A549 (cell line): Measurements from ENCODE around the gene RPL13A. TPM values are rescaled to one million over a fixed set of nuclear protein-coding genes. Genes with fewer than 3 reads are reported as not detected.

ENCODE experiments used
- ATAC-seq, 2 experiments: fragments of 200-7000 bp in 1 of 2; fragments of >200 bp in 1 of 2; cut with Nextera tagmentation in 1 of 2; cut with Tn5 transposase in 1 of 2; 3 replicates each; pipeline versions ENCODE4 v1.8.0 to v1.9.1; 2018 to 2020; ENCODE audit warnings: mild to moderate bottlenecking in 1 of 2, moderate library complexity in 1 of 2
- CTCF ChIA-PET: fragments of 300-600 bp; sonication (Branson Sonifier 250); formaldehyde crosslinking; extraction: SDS; loops from one replicate; lab custom pipeline; 2021; ENCODE audit warnings: antibody characterized with exemption, inconsistent platforms; lab: Yijun Ruan, JAX
- POLR2A ChIA-PET: fragments of 350-600 bp; formaldehyde crosslinking; extraction: SDS; loops from one replicate; lab custom pipeline; 2021; ENCODE audit warnings: antibody characterized with exemption, inconsistent platforms; lab: Yijun Ruan, JAX
- DNase-seq, 2 experiments: peaks; one replicate each; pipeline versions ENCODE4 v3.0.0 to v3.0.0-alpha.2; 2011 to 2016; ENCODE audit warnings: low read depth in 1 of 2, low spot score in 1 of 2
- FAIRE-seq: peaks from 2 replicates; lab custom pipeline; 2011; peaks lifted over from hg19 to GRCh38; lab: Jason Lieb, UNC
- H3K27ac ChIP-seq, 2 experiments: fragments of >200 bp; sonication (Bioruptor Twin); formaldehyde crosslinking; 3 replicates each; pipeline ENCODE4 v1.5.1; 2016 to 2017
- H3K4me1 ChIP-seq: fragments of >200 bp; sonication (Bioruptor Twin); formaldehyde crosslinking; 3 replicates; pipeline ENCODE4 v1.6.1; 2016
- H3K4me2 ChIP-seq: fragments of >200 bp; sonication (Bioruptor Twin); formaldehyde crosslinking; 3 replicates; pipeline ENCODE4 v1.6.1; 2016
- H3K4me3 ChIP-seq: fragments of >200 bp; sonication (Bioruptor Twin); formaldehyde crosslinking; 3 replicates; pipeline ENCODE4 v1.5.1; 2016
- H3K9me3 ChIP-seq: fragments of >200 bp; sonication (Bioruptor Twin); formaldehyde crosslinking; 3 replicates; pipeline ENCODE4 v1.6.1; 2016
- CBX8 ChIP-seq: fragments of 200-600 bp; sonication (generic); IDR thresholded peaks from 2 replicates; pipeline ENCODE4 v1.6.1; 2016
- EHMT2 ChIP-seq: fragments of 200-600 bp; sonication (generic); IDR thresholded peaks from 2 replicates; pipeline ENCODE4 v1.6.1; 2016; ENCODE audit warnings: antibody characterized with exemption, low read depth, mild to moderate bottlenecking, moderate library complexity
- FOSB ChIP-seq: fragments of 250-450 bp; sonication (Bioruptor Pico); IDR thresholded peaks from 2 replicates; pipeline ENCODE4 v1.5.0; 2020; ENCODE audit warnings: mild to moderate bottlenecking, moderate library complexity
- FOSL2 ChIP-seq, 2 experiments: fragments of 450-650 bp in 1 of 2; fragments of >200 bp in 1 of 2; sonication (Bioruptor Twin) in 1 of 2; formaldehyde crosslinking; IDR thresholded peaks; 2 replicates each; pipeline versions ENCODE4 v1.5.0 to v1.6.1; 2016 to 2020; ENCODE audit warnings: mild to moderate bottlenecking in 1 of 2, moderate library complexity in 1 of 2
- FOXS1 ChIP-seq: fragments of 250-450 bp; sonication (Bioruptor Pico); IDR thresholded peaks from 2 replicates; pipeline ENCODE4 v1.5.0; 2020; ENCODE audit warnings: mild to moderate bottlenecking, moderate library complexity
- HDAC2 ChIP-seq: fragments of 200-600 bp; sonication (generic); IDR thresholded peaks from 2 replicates; pipeline ENCODE4 v1.6.1; 2016
- HES2 ChIP-seq: fragments of >200 bp; sonication (Bioruptor Twin); formaldehyde crosslinking; IDR thresholded peaks from 2 replicates; pipeline ENCODE4 v1.6.1; 2016
- HEYL ChIP-seq: fragments of 250-450 bp; sonication (Bioruptor Pico); IDR thresholded peaks from 2 replicates; pipeline ENCODE4 v1.8.0; 2021; ENCODE audit warnings: mild to moderate bottlenecking, moderate library complexity
- HOXB13 ChIP-seq: fragments of 250-450 bp; sonication (Bioruptor Pico); IDR thresholded peaks from 2 replicates; pipeline ENCODE4 v1.5.0; 2020; ENCODE audit warnings: low read depth, mild to moderate bottlenecking, moderate library complexity
- JUN ChIP-seq, 2 experiments: fragments of >200 bp; sonication (Bioruptor Twin); formaldehyde crosslinking; IDR thresholded peaks; 2 replicates in 1 of 2; 3 replicates in 1 of 2; pipeline ENCODE4 v1.6.1; 2016 to 2017
- KDM5A ChIP-seq: fragments of 200-600 bp; sonication (generic); IDR thresholded peaks from 2 replicates; pipeline ENCODE4 v1.6.1; 2016; ENCODE audit warnings: antibody characterized with exemption, mild to moderate bottlenecking
- MAFK ChIP-seq: fragments of 450-650 bp; IDR thresholded peaks from 2 replicates; pipeline ENCODE4 v1.6.1; 2014; ENCODE audit not compliant: partially characterized antibody
- MAZ ChIP-seq: fragments of 150-350 bp; IDR thresholded peaks from 2 replicates; pipeline ENCODE4 v1.6.1; 2014; ENCODE audit warnings: antibody characterized with exemption, low read depth, low read length, borderline replicate concordance
- NPAS2 ChIP-seq: fragments of 250-450 bp; sonication (Bioruptor Pico); IDR thresholded peaks from 2 replicates; pipeline ENCODE4 v1.8.0; 2022; ENCODE audit warnings: mild to moderate bottlenecking, moderate library complexity, borderline replicate concordance
- NR3C1 ChIP-seq: fragments of >200 bp; sonication (Bioruptor Twin); formaldehyde crosslinking; IDR thresholded peaks from 3 replicates; pipeline ENCODE4 v1.6.1; 2017
- PHF8 ChIP-seq: fragments of 200-600 bp; sonication (generic); IDR thresholded peaks from 2 replicates; pipeline ENCODE4 v1.6.1; 2016; ENCODE audit warnings: low read depth, mild to moderate bottlenecking, antibody characterized with exemption, moderate library complexity, borderline replicate concordance
- RARB ChIP-seq: fragments of 250-450 bp; sonication (Bioruptor Pico); IDR thresholded peaks from 2 replicates; pipeline ENCODE4 v1.8.0; 2021; ENCODE audit warnings: mild to moderate bottlenecking, moderate library complexity
- RFX5 ChIP-seq: fragments of 450-650 bp; IDR thresholded peaks from 2 replicates; pipeline ENCODE4 v1.7.1; 2014; ENCODE audit warnings: antibody characterized with exemption, mild to moderate bottlenecking, moderate library complexity
- RNF2 ChIP-seq: fragments of 200-600 bp; sonication (generic); IDR thresholded peaks from 2 replicates; pipeline ENCODE4 v1.6.1; 2016; ENCODE audit warnings: low read depth, mild to moderate bottlenecking, antibody characterized with exemption, moderate library complexity, borderline replicate concordance
- SMC3 ChIP-seq: fragments of >200 bp; sonication (Bioruptor Twin); formaldehyde crosslinking; IDR thresholded peaks from 3 replicates; pipeline ENCODE4 v1.6.1; 2018; ENCODE audit warnings: inconsistent platforms
- ZNF302 ChIP-seq: fragments of 250-450 bp; sonication (Bioruptor Pico); IDR thresholded peaks from 2 replicates; pipeline ENCODE4 v1.9.0; 2021; ENCODE audit warnings: inconsistent platforms, mild to moderate bottlenecking, moderate library complexity
- ZSCAN20 ChIP-seq: fragments of 250-450 bp; sonication (Bioruptor Pico); IDR thresholded peaks from 2 replicates; pipeline ENCODE4 v1.8.0; 2022; ENCODE audit warnings: mild to moderate bottlenecking, moderate library complexity
- WGBS: methylation state at CpG from one replicate; pipeline ENCODE4 v1.1.6; 2017; ENCODE audit errors: missing lambda C conversion rate; 5-methylcytosine and 5-hydroxymethylcytosine counted together
- polyA plus RNA-seq, 4 experiments: library from polyadenylated mRNA; depleted of rRNA in 3 of 4; stranded (reverse); fragments of >200 nt; fragmentation: RNase III in 1 of 4; extraction: RNeasy Plus Mini Kit Qiagen cat#74134 plus additional on column Dnase treatment in 1 of 4; gene quantifications; 2 replicates in 3 of 4; 3 replicates in 1 of 4; pipeline ENCODE4 v1.2.3, GENCODE V29; 2011 to 2017
- TF ChIP-seq, protein P1 (sequence below): fragments of 200-600 bp; sonication (generic); IDR thresholded peaks from 2 replicates; pipeline ENCODE4 v1.6.1; 2016; ENCODE audit warnings: antibody characterized with exemption, mild to moderate bottlenecking, moderate library complexity
- TF ChIP-seq, protein P2 (sequence below): fragments of 150-350 bp; IDR thresholded peaks from 2 replicates; pipeline ENCODE4 v1.6.1; 2014; ENCODE audit warnings: low read depth, mild to moderate bottlenecking, low read length
- TF ChIP-seq, protein P3 (sequence below): fragments of >200 bp; sonication (Bioruptor Twin); formaldehyde crosslinking; IDR thresholded peaks from 3 replicates; pipeline ENCODE4 v1.6.1; 2016

Gene RPL13A
- polyA plus RNA-seq, 2 of the 4 experiments (the other 2 are of a cell fraction) = 3,595 to 5,410 TPM

DNA sequence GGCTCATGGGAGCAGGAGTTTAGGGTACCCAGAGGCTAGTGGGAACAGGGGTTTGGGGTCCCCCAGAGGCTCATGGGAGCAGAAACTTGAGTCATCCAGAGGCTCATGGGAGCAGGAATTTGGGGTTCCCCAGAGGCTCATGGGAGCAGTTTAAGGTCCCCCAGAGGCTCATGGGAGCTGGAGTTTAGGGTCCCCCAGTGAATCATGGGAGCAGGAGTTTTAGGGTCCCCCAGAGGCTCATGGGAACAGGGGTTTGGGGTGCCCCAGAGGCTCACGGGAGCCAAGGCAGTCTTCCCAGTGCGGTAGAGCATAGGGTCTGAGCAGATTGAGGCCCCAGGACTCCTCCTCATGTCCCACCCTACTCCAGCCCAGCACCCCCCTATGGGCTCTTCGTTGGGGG lies 22.0 kb upstream of the RPL13A start:
- no peak for TF ChIP-seq FOSL2 (IDR thresholded peaks at IDR 0.05)
- TF ChIP-seq FOSL2 (CRISPR knock-in tag; IDR thresholded peaks at IDR 0.05) = no peak
- TF ChIP-seq MAFK = no peak
- TF ChIP-seq, protein P1, sequence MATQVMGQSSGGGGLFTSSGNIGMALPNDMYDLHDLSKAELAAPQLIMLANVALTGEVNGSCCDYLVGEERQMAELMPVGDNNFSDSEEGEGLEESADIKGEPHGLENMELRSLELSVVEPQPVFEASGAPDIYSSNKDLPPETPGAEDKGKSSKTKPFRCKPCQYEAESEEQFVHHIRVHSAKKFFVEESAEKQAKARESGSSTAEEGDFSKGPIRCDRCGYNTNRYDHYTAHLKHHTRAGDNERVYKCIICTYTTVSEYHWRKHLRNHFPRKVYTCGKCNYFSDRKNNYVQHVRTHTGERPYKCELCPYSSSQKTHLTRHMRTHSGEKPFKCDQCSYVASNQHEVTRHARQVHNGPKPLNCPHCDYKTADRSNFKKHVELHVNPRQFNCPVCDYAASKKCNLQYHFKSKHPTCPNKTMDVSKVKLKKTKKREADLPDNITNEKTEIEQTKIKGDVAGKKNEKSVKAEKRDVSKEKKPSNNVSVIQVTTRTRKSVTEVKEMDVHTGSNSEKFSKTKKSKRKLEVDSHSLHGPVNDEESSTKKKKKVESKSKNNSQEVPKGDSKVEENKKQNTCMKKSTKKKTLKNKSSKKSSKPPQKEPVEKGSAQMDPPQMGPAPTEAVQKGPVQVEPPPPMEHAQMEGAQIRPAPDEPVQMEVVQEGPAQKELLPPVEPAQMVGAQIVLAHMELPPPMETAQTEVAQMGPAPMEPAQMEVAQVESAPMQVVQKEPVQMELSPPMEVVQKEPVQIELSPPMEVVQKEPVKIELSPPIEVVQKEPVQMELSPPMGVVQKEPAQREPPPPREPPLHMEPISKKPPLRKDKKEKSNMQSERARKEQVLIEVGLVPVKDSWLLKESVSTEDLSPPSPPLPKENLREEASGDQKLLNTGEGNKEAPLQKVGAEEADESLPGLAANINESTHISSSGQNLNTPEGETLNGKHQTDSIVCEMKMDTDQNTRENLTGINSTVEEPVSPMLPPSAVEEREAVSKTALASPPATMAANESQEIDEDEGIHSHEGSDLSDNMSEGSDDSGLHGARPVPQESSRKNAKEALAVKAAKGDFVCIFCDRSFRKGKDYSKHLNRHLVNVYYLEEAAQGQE = no peak
- TF ChIP-seq HES2 = no peak
- no peak for TF ChIP-seq RNF2
- TF ChIP-seq JUN (IDR thresholded peaks at IDR 0.05) = no peak
- TF ChIP-seq, protein P2, sequence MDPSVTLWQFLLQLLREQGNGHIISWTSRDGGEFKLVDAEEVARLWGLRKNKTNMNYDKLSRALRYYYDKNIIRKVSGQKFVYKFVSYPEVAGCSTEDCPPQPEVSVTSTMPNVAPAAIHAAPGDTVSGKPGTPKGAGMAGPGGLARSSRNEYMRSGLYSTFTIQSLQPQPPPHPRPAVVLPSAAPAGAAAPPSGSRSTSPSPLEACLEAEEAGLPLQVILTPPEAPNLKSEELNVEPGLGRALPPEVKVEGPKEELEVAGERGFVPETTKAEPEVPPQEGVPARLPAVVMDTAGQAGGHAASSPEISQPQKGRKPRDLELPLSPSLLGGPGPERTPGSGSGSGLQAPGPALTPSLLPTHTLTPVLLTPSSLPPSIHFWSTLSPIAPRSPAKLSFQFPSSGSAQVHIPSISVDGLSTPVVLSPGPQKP = no peak
- TF ChIP-seq, all 56 proteins: peak for 0
- no peak for ATAC-seq
- H3K4me3 ChIP-seq = no peak overlapping the region
- peaks cover 3% of the 10 kb centered on the region; the same call in 1 of the 3 replicates for H3K4me1 ChIP-seq
- H3K4me2 ChIP-seq = no peak overlapping the region
- H3K9me3 ChIP-seq = no peaks in the 10 kb centered on the region
- H3K27ac ChIP-seq = no peak overlapping the region
- ChIA-PET POLR2A (interaction anchor here (1.6 kb wide), 1 partner anchor 12 kb away, joined by 4 read pairs; the partner anchor contains the start of gene ALDH16A1), CTCF (interaction anchor here (0.8 to 2.5 kb wide), 9 partner anchors 8 to 239 kb away, joined by 3 to 14 read pairs (median 5); partner anchors contain the start of genes ALDH16A1 and FLT3LG)
- DNase-seq = no peak
- 98% methylated on average over 3 of the region's 3 CpGs for WGBS
- FAIRE-seq = no peak

GRCh38 chr19:49468199-49468598 lies 19.2 kb upstream of the RPL13A start:
- ChIA-PET POLR2A (interaction anchor here (3.5 kb wide), 1 partner anchor 15 kb away, joined by 11 read pairs; the partner anchor contains the start of gene ALDH16A1), CTCF (interaction anchor here (1.4 to 1.5 kb wide), 2 partner anchors 79 to 80 kb away, joined by 3 to 6 read pairs; no protein-coding TSS in a partner anchor)
- Histone ChIP-seq H3K9me3 (no peaks in the 10 kb centered on the region), H3K4me3 (no peak overlapping the region), H3K27ac (no peak overlapping the region), H3K4me2 (no peak overlapping the region), H3K4me1 (peaks cover 3% of the 10 kb centered on the region; the same call in 1 of the 3 replicates)
- DNase-seq (no peak), FAIRE-seq (no peak), ATAC-seq (no peak)
- TF ChIP-seq FOXS1 (CRISPR knock-in tag) (no peak), MAZ (no peak), HDAC2 (no peak), NR3C1 (no peak), RFX5 (no peak), ZSCAN20 (CRISPR knock-in tag) (no peak), RARB (CRISPR knock-in tag) (no peak), FOSB (CRISPR knock-in tag) (no peak), EHMT2 (no peak), NPAS2 (CRISPR knock-in tag) (no peak), KDM5A (no peak), CBX8 (no peak), SMC3 (no peak), PHF8 (no peak), HEYL (CRISPR knock-in tag) (no peak), HOXB13 (CRISPR knock-in tag) (no peak), HES2 (no peak), ZNF302 (CRISPR knock-in tag) (no peak)
- TF ChIP-seq, protein P2 = no peak
- TF ChIP-seq, protein P3, sequence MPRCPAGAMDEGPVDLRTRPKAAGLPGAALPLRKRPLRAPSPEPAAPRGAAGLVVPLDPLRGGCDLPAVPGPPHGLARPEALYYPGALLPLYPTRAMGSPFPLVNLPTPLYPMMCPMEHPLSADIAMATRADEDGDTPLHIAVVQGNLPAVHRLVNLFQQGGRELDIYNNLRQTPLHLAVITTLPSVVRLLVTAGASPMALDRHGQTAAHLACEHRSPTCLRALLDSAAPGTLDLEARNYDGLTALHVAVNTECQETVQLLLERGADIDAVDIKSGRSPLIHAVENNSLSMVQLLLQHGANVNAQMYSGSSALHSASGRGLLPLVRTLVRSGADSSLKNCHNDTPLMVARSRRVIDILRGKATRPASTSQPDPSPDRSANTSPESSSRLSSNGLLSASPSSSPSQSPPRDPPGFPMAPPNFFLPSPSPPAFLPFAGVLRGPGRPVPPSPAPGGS = no peak
- WGBS = 94% methylated on average over 19 of the region's 19 CpGs
